Mesenchymal stem cell (in vitro differentiated cells and primary cell): ENCODE results near the gene SLC25A31.

ENCODE experiments used
- DNase-seq: peaks from one replicate; pipeline ENCODE4 v3.0.0-alpha.2; 2013
- H2AFZ ChIP-seq: one replicate; pipeline ENCODE4 v1.6.1; 2013; ENCODE audit warnings: low read depth, mild to moderate bottlenecking, control low read depth, inconsistent platforms, low read length, moderate library complexity
- H2AK5ac ChIP-seq: 2 replicates; pipeline ENCODE4 v1.6.1; 2013; ENCODE audit warnings: low read length, moderate library complexity, mild to moderate bottlenecking, inconsistent platforms; ENCODE audit not compliant: severe bottlenecking
- H2BK120ac ChIP-seq: one replicate; pipeline ENCODE4 v1.6.1; 2013; ENCODE audit warnings: low read depth, mild to moderate bottlenecking, inconsistent platforms, low read length, moderate library complexity
- H2BK12ac ChIP-seq, 2 experiments: one replicate each; pipeline ENCODE4 v1.6.1; 2013; ENCODE audit warnings: inconsistent platforms in 2 of 2, low read length in 2 of 2, mild to moderate bottlenecking in 2 of 2, moderate library complexity in 2 of 2, control low read depth in 1 of 2
- H2BK15ac ChIP-seq: one replicate; pipeline ENCODE4 v1.6.1; 2013; ENCODE audit warnings: mild to moderate bottlenecking, low read depth, inconsistent platforms; ENCODE audit not compliant: poor library complexity, severe bottlenecking
- H2BK5ac ChIP-seq: 2 replicates; pipeline ENCODE4 v1.6.1; 2013; ENCODE audit warnings: low read depth, mild to moderate bottlenecking, low read length, control low read depth, inconsistent platforms; ENCODE audit not compliant: poor library complexity, severe bottlenecking
- H3K14ac ChIP-seq, 2 experiments: one replicate each; pipeline ENCODE4 v1.6.1; 2013; ENCODE audit warnings: inconsistent platforms in 2 of 2, low read length in 2 of 2, control low read depth in 1 of 2, mild to moderate bottlenecking in 1 of 2, moderate library complexity in 1 of 2
- H3K18ac ChIP-seq, 2 experiments: one replicate each; pipeline ENCODE4 v1.6.1; 2013; ENCODE audit warnings: inconsistent platforms in 2 of 2, low read length in 2 of 2, control low read depth in 1 of 2, low read depth in 1 of 2, mild to moderate bottlenecking in 1 of 2
- H3K23ac ChIP-seq, 2 experiments: one replicate each; pipeline ENCODE4 v1.6.1; 2013; ENCODE audit warnings: inconsistent platforms in 2 of 2, low read length in 2 of 2, mild to moderate bottlenecking in 2 of 2, moderate library complexity in 2 of 2, control low read depth in 1 of 2
- H3K27ac ChIP-seq: 2 replicates; pipeline ENCODE4 v1.5.1; 2013; ENCODE audit warnings: mild to moderate bottlenecking, moderate library complexity, low read length, control low read depth, inconsistent platforms; ENCODE audit not compliant: poor library complexity, severe bottlenecking
- H3K27me3 ChIP-seq, 2 experiments: 2 replicates each; pipeline versions ENCODE4 v1.6.1 to v1.7.0; 2013; ENCODE audit warnings: low read length in 2 of 2, mild to moderate bottlenecking in 2 of 2, moderate library complexity in 2 of 2, control low read depth in 1 of 2, inconsistent platforms in 1 of 2; ENCODE audit not compliant: control insufficient read depth in 1 of 2, insufficient read depth in 1 of 2
- H3K36me3 ChIP-seq, 2 experiments: 2 replicates each; pipeline versions ENCODE4 v1.6.1 to v1.7.0; 2013; ENCODE audit warnings: low read length in 2 of 2, control low read depth in 1 of 2, inconsistent platforms in 1 of 2, low read depth in 1 of 2, mild to moderate bottlenecking in 1 of 2; ENCODE audit not compliant: insufficient read depth in 2 of 2, control insufficient read depth in 1 of 2
- H3K4ac ChIP-seq, 2 experiments: one replicate each; pipeline ENCODE4 v1.6.1; 2013; ENCODE audit warnings: inconsistent platforms in 2 of 2, low read length in 2 of 2, mild to moderate bottlenecking in 2 of 2, moderate library complexity in 2 of 2, control low read depth in 1 of 2, low read depth in 1 of 2
- H3K4me1 ChIP-seq: 2 replicates; pipeline ENCODE4 v1.6.1; 2013; ENCODE audit warnings: low read depth, low read length, control low read depth; ENCODE audit not compliant: control insufficient read depth, insufficient read depth
- H3K4me2 ChIP-seq: 2 replicates; pipeline ENCODE4 v1.6.1; 2013; ENCODE audit warnings: low read length, mild to moderate bottlenecking, inconsistent platforms; ENCODE audit not compliant: poor library complexity, severe bottlenecking
- H3K4me3 ChIP-seq, 2 experiments: 2 replicates each; pipeline versions ENCODE4 v1.5.1 to v1.7.0; 2013; ENCODE audit warnings: low read length in 2 of 2, mild to moderate bottlenecking in 2 of 2, control low read depth in 1 of 2, low read depth in 1 of 2; ENCODE audit not compliant: insufficient read depth in 1 of 2
- H3K79me1 ChIP-seq: replicated peaks from 2 replicates; pipeline ENCODE4 v1.6.1; 2013; ENCODE audit warnings: mild to moderate bottlenecking, control low read depth, low read length, inconsistent platforms; ENCODE audit not compliant: poor library complexity, severe bottlenecking
- H3K9ac ChIP-seq: 2 replicates; pipeline ENCODE4 v1.7.0; 2013; ENCODE audit warnings: mild to moderate bottlenecking, low read length, moderate library complexity
- H3K9me3 ChIP-seq: 2 replicates; pipeline ENCODE4 v1.7.0; 2013; ENCODE audit warnings: mild to moderate bottlenecking, low read length; ENCODE audit not compliant: control insufficient read depth
- H4K8ac ChIP-seq: one replicate; pipeline ENCODE4 v1.6.1; 2013; ENCODE audit warnings: inconsistent platforms, mild to moderate bottlenecking, low read length, moderate library complexity
- H4K91ac ChIP-seq: one replicate; pipeline ENCODE4 v1.6.1; 2013; ENCODE audit warnings: mild to moderate bottlenecking, low read length, inconsistent platforms
- WGBS: methylation state at CpG from one replicate; pipeline ENCODE4 v1.1.7; 2013; ENCODE audit warnings: mixed read lengths; 5-methylcytosine and 5-hydroxymethylcytosine counted together

Gene SLC25A31

DNA sequence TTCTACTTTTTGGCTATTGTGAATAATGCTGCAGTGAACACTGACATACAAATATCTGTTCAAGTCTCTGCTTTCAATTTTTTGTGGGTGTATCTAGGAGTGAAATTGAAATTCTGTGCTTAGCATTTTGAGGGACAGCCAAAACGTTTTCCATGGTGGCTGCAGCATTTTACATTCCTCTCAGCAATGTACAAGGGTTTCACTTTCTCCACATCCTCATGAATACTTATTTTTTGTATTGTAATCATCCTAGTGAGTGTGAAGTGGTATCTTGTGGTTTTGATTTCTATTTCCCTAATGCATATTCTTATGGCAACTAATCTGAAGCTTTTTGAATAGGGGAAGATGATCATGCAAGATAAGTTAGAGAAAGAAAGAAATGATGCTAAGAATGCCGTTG lies 92.2 kb downstream of the SLC25A31 start:
- no peak for DNase-seq
- Histone ChIP-seq H2AFZ (no peak overlapping the region), H3K4ac (no peak overlapping the region), H3K4me2 (no peak overlapping the region), H2BK12ac (no peak overlapping the region), H3K18ac (no peak overlapping the region), H3K4me3 (no peak overlapping the region), H3K27ac (no peak overlapping the region), H2AK5ac (no peak overlapping the region), H4K8ac (no peak overlapping the region), H3K23ac (no peak overlapping the region), H3K27me3 (no peaks in the 10 kb centered on the region), H2BK5ac (no peak overlapping the region), H3K4me1 (no peaks in the 10 kb centered on the region), H2BK120ac (no peak overlapping the region), H2BK15ac (no peak overlapping the region), H3K36me3 (peaks cover 0 to 38% of the 10 kb centered on the region in 2 experiments), H4K91ac (no peak overlapping the region), H3K14ac (no peak overlapping the region), H3K79me1 (no peaks in the 10 kb centered on the region), H3K9me3 (no peaks in the 10 kb centered on the region), H3K9ac (no peak overlapping the region)
- WGBS: 100% methylated on average over 1 of the region's 2 CpGs
